HL-60/S4 treated with retinoic acid at 250 ng/mL for 4 days and 3 days (cell line): ENCODE measurements around the gene GAS6.
"Not testable (repeated sequence)": the region's sequence is repeated elsewhere in the genome, so short reads cannot be mapped to it uniquely, and the experiment has no call there.

Experiments used
- in situ Hi-C: fragments of 300-500 bp; cut with MboI; formaldehyde crosslinking; loops from 2 replicates; pipeline ENCODE4 v1.7.0; 2022; ENCODE audit warnings: low sequenced_read_pairs

The GAS6 gene

DNA sequence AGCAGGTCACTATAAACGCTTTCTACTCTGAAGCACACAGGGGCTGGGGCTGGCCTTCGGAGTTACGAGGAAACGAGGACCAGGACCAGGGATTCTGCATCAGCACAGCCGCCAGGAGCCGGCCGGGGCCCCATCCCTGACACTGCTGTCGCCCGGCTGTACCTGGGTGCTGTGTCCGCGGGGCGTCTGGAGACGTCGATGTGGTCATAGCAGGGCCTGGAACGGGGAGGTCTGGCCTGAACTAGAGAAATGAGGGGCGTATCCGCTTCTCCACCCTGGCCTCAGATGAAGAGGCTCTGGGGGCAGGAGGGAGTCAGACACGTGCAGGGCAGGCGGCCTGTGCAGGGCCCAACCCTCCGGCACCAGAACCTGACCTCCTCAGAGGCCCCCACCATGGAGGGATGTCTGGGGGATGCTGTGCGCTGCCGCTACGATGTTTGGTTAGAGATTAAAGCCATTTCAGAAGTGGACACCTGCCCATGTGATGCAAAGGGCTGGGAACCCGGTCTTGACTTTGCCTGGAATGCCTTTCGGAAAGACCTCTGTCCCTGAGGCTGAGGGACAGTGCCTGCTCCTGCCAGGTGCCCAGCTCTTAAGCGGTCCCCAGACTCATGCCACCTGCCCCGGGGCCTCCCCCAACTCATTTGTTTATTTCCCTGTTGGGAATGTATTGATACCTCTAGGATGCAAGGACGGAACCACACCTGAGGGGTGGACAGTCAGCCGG lies 21.4 kb downstream of the GAS6 start:
- in situ Hi-C loops, result no loop called here

DNA sequence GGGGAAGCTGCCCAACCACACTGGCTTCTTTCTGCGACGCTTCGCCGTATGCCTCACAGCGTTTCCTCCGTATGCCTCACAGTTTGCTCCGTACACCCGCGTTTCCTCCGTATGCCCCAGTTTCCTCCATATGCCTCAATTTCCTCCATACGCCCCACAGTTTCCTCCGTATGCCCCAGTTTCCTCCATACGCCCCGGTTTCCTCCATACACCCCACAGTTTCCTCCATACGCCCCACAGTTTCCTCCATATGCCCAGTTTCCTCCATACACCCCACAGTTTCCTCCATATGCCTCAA lies 22.6 kb downstream of the GAS6 start:
- in situ Hi-C loops, result no loop called here

DNA sequence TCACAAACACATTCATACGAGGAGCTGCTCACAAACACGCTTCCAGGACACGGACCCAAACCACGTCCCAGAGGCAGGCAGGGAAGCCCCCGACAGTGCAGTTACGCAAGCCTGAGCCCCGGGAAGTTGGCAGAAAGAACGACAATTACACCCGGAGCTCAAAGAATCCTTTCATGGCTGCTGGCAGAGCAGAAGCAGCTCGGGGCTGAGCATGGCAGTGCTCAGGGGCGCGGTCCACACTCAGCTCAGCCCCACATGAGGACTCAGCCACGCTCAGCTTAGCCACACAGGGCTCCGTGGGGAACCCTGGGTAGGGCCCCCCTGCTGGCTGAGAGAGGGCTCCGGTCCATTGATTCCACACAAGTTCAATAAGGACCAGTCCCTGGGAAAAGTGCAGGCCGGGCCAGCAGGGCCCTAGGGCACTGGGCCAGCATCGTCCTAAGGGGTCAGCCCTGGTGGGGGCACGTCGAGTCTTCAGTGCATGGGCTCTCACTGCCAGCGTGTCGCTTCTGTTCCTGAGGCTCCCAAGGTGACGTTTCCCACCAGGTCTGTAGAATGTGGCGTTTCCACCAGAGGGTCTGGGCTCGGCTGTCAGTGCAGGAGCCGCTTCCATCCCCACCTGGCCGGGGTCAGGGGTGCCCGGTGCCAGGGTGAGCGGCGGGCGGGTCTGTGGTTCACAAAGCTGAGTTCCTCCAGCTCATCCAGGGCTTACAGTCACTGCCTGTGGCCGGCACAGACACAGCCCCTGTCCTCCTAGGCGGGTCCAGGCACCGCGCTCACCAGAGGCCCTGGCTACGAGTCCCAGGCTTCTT lies 23.1 kb downstream of the GAS6 start:
- in situ Hi-C loops, result no loop called here

DNA sequence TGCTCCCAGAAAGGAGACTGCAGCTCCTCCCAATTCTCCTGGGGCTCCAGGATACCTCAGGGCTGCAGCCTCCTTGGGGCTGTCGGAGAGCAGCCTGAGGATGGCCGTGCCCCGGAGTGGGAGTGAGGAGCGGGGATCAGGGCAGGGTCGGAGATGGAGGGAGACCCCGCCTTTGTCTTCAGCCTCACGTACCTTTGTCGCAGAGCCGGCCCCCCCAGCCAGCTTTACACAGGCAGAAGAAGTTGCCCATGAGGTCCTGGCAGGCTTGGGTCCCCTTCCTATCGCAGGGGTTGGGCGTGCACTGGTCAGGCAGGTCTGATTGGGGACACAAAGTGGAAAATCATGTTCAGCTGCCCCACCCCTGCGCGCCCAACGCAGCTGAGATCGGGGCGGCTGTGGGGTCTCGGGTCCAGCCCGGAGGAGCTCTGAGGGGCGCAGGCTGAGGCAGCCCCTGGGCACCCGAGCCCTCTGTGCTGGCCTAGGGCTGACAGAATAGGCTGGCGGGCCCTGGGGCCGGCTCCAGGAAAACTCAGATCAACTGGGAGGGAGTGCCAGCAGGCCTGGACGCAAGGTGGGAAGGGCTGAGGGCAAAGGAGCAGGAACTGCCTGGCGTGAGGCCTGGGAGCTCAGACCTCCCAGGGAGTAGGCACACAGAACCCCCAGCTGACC lies 24.2 kb downstream of the GAS6 start:
- in situ Hi-C loops, result no loop called here

DNA sequence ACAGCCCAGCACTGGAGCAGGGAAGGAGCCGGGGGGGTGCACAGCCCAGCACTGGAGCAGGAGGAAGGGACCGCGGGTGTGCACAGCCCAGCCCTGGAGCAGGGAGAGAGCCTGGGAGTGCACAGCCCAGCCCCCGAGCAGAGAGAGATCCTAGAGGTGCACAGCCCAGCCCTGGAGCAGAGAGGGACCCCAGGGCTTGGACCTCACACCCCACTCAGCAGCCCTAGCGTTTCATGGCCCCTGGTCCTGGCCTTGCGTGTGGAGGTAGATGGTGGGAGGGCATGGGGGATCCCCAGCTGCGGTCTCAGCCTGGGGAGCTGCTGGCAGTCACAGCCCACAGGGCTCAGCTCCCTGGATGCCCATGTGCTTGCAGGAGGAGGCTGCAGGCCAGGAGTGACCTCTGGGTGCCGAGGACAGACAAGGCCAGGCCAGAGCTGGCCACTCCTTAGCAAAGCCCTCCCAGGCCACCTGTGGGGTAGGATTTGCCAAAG lies 25.1 kb downstream of the GAS6 start:
- in situ Hi-C loops, result no loop called here

DNA sequence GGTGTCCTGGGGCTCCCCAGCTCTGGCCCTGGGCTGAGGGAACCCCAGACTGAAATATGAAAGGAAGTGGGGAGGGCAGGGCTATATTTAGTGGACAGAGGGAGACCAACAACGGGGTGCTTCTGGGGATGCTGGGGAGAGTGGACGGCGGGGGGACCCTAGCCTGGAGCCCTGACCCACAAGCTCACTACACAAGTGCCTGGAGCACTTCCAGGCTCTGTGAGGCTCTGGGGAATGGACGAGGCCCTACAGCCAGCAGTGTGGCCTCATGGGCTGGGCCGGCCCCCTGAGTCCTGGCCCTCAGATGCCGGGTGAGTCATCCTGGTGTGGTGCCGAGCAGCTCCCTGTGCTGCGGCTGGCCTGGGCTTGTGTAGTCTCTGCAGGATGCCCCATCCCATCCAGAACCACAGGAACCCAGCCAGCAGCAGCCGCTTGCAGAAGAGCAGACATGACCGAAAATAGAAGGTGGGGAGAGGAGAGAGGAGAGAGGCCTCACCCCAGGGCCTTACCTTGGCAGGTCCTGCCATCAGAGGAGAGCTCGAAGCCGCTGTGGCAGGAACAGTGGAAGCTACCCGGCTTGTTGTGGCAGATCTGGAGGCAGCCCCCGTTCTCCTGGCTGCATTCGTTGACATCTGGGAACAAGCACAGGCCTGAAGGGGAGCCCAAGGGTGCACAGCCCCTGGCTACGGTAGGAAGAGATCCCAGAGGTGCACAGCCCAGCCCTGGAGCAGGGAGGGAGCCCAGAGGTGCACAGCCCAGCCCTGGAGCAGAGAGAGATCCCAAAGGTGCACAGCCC lies 26.1 kb downstream of the GAS6 start:
- in situ Hi-C loops, result no loop called here

DNA sequence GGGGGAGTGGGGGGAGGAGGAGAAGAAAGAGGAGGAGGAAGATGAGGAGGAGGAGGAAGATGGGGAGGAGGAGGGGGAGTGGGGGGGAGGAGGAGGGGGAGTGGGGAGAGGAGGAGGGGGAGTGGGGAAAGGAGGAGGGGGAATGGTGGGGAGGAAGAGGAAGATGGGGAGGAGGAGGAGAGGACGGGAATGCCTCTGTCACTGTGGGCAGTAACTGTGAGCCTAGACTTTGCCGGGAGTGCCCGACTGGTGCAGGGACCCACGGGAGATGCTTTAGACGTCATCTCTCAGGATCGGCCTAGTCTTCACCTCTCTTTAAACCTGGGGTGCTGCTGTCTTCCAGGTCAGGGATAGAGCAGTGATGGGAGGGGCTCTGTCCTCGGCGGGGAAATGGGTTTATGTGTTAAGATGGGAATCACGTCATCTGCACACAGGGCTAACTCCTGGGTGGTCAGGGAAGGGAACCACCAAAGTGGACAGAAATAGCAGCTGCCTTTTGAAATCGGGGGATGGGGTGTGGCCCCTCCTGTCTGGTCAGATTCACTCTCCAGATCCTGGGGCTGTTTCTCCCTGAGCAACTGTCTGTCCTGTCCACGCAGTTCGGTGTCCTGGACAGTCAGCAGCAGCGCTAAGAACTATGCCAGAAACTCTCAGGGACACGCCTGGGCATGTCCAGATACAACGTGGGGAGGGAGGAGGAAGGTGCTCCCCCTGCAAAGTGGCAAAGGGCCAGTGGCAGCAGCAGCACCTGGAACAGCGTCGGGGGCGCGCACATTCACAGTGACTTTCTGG lies 26.9 kb downstream of the GAS6 start:
- in situ Hi-C loops, result no loop called here

DNA sequence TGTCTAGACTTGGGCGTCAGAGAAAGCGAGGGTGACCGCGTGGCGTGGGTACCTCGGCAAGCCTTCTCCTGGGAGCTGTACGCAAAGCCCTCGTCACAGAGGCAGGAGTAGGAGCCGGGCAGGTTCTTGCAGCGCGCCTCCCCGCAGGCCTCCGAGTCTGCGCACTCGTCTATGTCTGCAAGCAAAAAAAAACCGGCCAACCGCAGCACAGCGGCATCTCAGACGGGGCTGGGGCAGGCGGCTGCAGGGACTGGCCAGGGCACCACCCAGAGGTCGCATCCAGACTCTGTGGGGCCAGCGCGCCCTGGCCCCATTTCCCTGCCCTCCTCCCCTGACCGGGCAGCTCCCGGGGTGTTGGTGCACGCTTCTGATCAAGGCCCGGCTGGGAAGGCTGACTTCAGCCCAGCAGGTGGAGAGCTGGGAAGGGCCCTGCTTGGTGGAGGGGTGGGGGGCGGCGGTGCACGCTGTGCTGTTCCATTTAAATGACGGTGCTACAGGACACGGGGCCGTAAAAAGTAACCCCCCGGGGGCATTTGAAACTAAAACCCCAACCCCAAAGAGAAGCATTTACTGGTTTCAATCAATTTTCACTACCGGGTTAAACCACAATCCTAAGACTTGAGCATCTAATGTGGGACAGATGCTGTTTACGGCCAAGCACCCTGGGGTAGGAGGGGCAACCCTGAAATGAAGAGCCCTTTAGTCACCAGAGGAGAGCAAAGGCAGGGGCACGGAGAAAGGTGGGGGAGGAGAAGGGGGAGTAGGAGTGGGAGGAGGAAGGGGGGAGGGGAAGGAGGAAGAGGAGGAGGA lies 28.2 kb downstream of the GAS6 start:
- in situ Hi-C loops, result no loop called here

DNA sequence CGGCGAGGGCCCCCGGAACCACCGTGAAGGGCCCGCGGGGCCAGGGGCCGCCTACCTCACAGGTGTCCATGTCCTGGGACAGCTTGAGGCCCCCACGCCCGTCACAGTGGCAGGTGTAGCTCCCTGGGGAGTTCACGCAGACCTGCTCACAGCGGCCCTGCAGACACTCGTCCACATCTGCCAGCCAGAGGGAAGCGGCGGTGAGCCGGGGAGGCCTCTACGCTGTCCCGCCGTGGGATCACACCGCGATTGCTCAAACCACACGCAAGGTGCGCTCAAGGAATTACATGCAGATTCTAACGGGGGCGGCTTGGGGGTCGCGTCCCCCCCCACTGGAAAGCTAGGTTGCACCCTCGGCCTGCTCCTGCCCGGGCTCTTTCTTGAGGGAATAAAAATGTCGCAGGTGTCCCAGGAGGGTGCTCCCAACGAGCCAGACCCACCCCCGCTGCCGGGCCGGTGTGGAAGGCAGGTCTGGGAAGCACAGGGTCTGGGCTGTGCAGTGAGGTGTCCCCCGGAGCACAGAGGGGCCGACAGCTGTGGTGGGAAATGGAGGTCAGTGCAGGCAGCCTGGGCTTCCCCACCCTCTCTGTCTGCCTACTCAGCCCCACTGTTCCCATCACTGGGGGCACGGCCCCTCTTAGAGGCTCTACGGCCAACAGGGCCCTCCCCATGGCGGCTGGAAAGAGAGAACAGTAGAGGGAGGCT lies 29.2 kb downstream of the GAS6 start:
- in situ Hi-C loops, result no loop called here

DNA sequence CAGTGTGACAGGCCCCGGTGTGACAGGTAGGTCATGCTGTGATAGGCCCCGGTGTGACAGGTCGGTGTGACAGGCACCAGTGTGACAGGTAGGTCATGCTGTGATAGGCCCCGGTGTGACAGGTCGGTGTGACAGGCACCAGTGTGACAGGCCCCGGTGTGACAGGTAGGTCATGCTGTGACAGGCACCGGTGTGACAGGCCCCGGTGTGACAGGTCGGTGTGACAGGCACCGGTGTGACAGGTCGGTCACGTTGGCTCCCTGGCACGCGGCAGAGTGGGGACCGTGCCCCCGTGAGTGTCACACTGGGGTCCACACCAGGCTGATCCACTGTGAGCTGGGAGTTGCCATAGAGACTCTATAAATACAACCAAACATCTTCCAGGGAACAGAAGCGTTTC lies 29.9 kb downstream of the GAS6 start:
- in situ Hi-C loops, result not testable (repeated sequence)

DNA sequence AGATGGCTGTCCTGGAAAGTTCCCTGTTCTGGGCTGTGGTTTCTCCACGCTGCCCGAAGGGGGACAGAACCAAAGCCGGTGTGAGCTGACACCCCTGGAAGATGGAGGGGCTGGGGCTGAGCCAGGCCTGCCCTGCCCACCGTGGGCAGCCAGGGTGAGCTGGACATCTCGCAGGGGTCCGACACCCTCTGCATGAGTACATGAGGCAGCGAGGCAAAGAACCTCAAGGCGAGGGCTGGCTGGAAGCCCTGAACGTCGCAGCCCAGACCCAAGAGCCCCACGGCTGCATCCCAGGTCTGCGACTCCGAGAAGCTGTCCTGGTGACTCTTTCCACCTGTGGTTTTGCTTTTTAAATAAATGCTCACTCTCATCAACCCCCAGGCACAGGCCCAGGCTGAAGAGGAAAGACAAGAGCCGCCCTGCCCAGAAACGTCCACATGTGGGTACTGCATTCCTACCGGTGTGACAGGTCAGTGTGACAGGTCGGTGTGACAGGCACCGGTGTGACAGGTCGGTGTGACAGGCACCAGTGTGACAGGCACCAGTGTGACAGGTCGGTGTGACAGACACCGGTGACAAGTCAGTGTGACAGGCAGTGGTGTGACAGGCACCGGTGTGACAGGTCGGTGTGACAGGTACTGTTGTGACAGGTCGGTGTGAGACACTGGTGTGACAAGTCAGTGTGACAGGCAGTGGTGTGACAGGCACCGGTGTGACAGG lies 30.6 kb downstream of the GAS6 start:
- in situ Hi-C loops, result no loop called here

DNA sequence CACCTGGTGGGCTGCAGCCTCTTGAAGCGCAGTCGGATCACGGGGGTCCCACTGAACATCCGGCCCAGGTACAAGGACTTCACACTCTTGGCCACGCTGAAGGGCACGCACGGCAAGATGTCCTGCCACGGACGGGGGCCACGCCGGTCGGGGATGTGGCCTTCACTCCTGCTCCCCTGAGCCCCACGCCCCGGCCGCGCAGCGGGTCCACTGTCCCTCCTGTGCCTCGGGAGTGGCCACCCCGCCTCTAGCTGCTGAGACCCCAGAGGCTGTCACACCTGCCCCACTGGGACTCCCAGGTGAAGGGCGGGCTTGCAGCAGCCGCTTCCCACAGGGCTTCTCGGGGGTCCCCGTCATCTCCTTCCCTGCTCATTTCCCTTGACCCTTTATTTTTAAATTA lies 31.2 kb downstream of the GAS6 start:
- in situ Hi-C loops, result no loop called here

DNA sequence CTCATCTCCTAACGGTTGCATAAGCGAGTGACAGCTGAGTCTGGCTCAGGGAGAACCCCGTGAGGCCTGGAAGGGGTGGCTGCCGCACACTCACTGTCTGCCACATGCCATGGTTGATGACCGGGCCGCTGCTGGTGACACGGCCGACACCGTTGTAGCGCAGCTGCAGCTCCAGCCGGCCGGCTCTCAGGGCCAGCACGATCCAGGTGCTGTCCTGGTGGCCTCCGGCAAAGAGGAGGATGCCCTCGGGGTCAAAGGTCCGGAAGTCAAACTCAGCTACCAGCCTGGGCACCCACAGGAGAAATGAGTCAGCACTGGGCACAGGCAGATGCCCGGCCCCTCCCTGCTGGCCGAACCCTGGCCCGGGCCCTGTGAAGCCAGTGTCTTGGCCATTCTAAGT lies 31.7 kb downstream of the GAS6 start:
- in situ Hi-C loops, result no loop called here

DNA sequence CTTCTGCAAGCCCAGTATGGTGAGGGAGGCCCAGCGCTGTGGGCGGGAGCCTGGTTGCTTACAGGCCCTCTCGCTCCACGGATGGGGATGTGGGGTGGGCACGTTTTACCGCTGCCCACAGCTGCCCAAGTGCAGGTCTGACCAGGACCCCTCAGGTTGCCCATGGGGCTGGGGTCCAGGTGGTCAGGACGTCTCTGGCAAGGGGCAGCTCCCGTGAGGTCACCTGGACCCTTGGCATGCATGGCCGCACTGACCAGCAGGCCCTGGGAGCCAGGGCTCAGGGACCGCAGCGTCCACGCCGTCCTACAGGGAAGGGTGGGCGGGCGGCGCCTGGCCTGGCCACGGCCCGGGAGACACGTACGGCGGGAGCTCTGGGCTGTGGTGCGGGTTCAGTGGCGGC lies 32.8 kb downstream of the GAS6 start:
- in situ Hi-C loops, result no loop called here

DNA sequence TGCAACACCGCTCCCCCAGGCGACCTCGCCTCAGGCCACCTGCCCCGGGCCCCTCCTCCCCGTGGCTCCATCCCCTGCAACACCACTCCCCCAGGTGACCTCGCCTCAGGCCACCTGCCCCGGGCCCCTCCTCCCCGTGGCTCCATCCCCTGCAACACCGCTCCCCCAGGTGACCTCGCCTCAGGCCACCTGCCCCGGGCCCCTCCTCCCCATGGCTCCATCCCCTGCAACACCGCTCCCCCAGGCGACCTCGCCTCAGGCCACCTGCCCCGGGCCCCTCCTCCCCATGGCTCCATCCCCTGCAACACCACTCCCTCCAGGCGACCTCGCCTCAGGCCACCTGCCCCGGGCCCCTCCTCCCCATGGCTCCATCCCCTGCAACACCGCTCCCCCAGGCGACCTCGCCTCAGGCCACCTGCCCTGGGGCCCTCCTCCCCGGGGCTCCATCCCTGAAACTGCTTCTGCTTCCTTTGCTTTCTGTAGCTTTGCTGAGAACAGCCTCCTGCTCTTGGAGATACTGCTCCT lies 33.4 kb downstream of the GAS6 start:
- in situ Hi-C loops, result not testable (repeated sequence)

DNA sequence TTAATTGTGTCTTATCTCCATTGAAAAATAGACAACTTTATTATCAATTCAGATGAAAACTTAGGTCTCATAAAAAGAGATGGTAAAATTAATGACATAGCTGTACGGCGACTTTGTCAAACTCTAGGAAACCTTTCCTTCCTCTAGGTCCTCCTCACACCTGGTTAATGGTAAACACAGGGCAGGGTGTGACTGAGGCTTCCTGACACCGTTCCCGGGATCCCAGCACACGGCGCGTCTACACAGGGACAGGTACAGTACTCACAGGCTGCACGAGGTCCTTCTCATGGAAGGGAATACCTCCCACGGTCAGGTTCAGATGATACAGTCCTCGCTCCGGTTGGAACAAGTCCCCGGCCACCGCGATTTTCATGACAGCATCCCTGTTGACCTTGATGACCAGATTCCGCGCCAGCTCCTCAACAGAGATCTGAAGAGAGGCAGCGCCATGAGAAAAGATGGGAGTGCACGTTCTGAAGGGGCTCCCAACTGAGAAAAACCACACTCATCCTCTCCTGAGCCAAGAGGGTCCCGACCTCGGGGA lies 35.5 kb downstream of the GAS6 start:
- in situ Hi-C loops, result no loop called here

DNA sequence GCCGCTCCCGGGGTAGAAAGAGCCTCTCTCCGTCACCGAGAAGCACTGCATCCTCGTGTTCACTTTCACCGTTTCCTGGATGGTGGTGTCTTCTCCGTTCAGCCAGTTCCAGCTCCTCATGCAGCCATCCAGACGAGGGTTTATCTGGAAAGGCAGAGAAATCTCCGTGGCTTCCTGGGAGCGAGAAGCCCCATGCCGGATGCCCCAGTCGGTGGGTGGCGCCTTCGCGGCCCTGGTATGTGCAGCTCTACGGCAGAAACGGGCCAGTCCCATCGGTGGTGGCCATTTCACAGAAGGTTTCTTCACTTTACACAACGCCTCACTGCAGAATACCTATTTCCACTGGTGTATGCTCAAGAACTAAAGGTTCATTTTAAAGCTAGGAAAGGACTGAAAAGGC lies 36.9 kb downstream of the GAS6 start:
- in situ Hi-C loops, result no loop called here

DNA sequence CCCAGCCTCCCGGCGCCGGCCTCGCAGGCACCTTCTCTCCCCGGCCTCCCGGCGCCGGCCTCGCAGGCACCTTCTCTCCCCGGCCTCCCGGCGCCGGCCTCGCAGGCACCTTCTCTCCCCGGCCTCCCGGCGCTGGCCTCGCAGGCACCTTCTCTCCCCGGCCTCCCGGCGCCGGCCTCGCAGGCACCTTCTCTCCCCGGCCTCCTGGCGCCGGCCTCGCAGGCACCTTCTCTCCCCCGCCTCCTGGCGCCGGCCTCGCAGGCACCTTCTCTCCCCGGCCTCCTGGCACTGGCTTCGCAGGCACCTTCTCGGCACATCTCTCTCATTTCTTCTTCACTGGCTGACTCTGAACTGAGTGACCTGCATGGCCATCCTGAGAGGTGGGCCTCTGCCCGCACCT lies 37.4 kb downstream of the GAS6 start:
- in situ Hi-C loops, result not testable (repeated sequence)
